Coronary artery (tissue), 2 donors: ENCODE measurements around the gene KLK7.

Experiments
- DNase-seq: peaks from one replicate; pipeline ENCODE4 v3.0.0-alpha.2; 2017; ENCODE audit warnings: low spot score
- H3K27ac ChIP-seq, 2 donors: fragments of 200-600 bp; sonication (generic); one replicate each; pipeline ENCODE4 v1.5.1; 2016 to 2019
- H3K4me3 ChIP-seq: fragments of 200-600 bp; sonication (generic); 2 replicates; pipeline ENCODE4 v1.5.1; 2016; ENCODE audit warnings: mild to moderate bottlenecking, moderate library complexity
- TF ChIP-seq, protein P1 (sequence below): fragments of 200-600 bp; sonication (generic); IDR thresholded peaks from one replicate; pipeline ENCODE4 v1.5.1; 2019; ENCODE audit warnings: antibody characterized with exemption

Gene KLK7

DNA sequence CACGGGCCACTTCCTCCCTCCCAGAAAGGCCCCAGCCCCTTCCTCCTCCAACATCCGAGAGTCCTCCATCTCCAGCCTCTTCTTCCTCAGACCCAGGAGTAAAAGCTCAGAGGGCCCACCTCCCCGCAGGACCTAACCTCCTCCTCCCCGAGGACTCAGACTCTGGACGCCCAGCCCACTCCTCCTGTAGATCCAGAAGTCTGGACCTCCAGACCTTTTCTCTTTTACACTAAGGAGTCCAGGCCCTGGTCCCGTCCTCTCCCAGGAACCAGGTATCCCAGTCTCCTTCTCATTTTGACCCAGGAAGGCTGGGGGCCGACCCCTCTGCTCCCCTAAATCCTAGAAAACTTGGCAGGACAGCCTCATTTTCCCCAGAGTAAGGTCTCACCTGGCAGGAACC, 19.6 kb upstream of the KLK7 start:
- no peak for DNase-seq
- TF ChIP-seq, protein P1, sequence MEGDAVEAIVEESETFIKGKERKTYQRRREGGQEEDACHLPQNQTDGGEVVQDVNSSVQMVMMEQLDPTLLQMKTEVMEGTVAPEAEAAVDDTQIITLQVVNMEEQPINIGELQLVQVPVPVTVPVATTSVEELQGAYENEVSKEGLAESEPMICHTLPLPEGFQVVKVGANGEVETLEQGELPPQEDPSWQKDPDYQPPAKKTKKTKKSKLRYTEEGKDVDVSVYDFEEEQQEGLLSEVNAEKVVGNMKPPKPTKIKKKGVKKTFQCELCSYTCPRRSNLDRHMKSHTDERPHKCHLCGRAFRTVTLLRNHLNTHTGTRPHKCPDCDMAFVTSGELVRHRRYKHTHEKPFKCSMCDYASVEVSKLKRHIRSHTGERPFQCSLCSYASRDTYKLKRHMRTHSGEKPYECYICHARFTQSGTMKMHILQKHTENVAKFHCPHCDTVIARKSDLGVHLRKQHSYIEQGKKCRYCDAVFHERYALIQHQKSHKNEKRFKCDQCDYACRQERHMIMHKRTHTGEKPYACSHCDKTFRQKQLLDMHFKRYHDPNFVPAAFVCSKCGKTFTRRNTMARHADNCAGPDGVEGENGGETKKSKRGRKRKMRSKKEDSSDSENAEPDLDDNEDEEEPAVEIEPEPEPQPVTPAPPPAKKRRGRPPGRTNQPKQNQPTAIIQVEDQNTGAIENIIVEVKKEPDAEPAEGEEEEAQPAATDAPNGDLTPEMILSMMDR: no peak
- Histone ChIP-seq H3K27ac (no peak overlapping the region), H3K4me3 (no peak overlapping the region)

DNA sequence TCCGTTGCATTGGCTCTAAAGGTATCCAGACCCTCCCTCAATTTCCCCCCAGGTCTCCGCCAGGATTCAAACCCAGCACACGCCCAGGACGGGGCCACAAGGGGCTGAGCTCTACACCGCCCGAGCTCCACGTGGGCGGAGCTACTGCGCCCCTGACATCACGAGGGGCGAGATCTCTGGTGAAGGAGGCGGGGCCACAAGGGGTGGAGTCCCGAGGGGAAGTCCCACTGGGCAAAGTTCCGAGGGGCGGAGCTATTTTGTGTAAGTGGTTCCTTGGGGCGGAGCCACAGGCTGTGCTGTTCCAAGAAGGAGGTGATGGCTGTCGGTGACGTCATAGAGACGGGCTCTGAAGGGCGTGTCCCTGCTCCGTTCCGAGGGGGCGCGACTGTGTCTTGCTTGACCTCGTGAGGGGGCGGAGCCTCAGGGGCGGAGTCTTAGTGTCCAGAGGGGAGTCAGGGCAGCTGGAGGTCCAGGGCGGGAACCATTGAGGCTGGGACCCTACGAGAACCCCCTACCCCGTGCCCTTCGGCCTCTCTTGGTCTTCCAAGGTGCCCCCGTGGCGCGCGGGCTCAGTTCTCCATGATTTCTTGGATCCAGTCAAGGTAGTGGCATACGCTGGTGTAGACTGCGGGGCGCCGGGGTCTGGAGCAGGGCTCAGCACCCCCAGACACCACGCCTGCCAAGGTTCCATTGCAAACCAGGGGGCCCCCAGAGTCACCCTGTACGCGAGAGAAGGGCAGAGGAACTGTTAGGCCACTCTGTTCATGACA, 19.0 kb upstream of the KLK7 start:
- no peak for DNase-seq
- H3K27ac ChIP-seq: no peak overlapping the region
- TF ChIP-seq, protein P1: no peak
- H3K4me3 ChIP-seq: no peak overlapping the region

DNA sequence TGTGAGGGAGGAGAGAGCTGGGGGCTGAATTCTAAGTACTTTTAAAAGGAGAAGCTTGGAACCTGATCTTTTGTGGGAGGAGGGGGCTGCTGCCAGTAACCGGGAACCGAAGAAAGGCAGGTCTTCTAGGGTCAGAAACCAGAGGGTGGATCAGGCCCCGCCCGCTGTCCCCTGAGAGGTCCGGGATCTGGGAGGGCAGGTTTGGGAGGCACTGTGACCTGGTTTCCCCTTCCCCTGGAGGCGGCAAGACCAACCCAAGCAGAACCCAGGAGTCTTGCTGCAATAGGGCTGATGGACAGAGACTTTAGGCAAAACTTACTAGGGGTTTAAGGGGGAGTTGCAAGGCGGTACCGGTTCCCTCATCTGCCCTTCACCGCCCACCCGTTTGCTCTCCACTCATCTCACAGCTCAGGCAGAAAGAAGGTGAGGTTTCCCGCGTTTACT, 18.4 kb upstream of the KLK7 start:
- Histone ChIP-seq H3K27ac (no peak overlapping the region), H3K4me3 (no peak overlapping the region)

DNA sequence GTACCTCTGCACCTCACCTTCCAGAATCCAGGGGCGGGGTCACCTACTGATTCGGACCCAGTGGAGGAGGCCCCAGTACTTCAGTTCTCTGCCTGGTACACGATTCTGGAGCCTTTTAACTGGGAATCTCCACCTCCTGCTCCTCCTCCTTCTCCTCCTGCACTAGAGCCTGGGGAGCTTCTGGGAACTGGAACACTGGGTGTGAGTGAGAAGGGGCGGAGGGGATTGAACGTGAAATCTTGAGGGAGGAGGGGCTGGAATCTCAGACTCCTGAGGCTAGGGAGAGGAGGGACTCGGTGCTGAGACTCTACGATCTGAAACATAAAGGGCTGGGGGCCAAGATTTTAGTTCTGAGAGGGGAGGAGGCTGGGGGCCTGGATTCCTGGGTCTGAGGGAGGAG, 17.8 kb upstream of the KLK7 start, which contains the start of gene KLK8:
KLK8 (minus strand) TSS at position 90 of the 400 bp plus-strand sequence. CDS start 437 bp downstream, outside the sequence.
- no peak for DNase-seq
- Histone ChIP-seq H3K4me3 (no peak within 1 kb of the TSS), H3K27ac (no peak within 1 kb of the TSS)
- TF ChIP-seq, protein P1: no peak

More for the DNA sequence above, 18.4 kb upstream of the KLK7 start:
- no peak for DNase-seq
- TF ChIP-seq, protein P1: no peak

DNA sequence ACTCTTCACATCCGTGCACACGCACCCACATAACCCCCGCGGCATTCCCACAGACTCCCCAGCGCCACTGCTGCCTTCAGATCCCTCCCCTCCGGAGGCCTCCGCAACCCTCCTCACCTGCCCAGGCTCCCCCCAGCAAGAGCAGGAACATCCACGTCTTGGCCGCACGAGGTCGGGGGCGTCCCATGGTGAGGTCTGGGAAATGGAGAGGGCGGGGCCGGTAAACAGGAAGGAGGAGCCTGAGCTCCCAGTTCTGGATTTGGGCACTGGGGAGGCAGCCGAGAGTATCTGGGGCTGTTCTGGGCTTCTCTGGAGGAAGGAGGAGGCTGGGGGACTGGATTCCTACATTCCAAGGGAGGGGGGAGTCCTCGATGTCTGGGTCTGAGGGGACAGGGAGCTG, 17.3 kb upstream of the KLK7 start:
- TF ChIP-seq, protein P1: no peak
- DNase-seq: no peak
- H3K27ac ChIP-seq: no peak overlapping the region
- no peak overlapping the region for H3K4me3 ChIP-seq

DNA sequence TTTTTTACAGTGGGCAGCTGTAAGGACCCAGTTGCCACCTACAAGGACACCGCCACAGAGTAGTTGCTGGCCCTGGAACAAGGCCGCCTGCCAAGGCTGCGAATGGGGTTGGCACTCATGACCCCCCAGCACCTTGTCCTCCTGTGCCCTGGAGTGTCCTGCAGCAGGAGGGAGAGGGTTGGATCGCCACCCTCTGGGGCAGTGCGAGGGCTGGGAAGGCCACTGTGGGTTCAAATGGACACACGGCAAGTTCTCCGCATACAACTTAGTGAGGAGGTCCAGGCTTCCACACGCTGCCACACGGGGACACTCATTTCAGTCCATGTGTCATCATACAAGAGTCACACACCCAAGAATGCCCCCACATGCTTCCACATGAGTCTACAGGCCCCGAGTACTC, 16.7 kb upstream of the KLK7 start:
- Histone ChIP-seq H3K4me3 (no peak overlapping the region), H3K27ac (no peak overlapping the region)
- DNase-seq: no peak
- TF ChIP-seq, protein P1: no peak

DNA sequence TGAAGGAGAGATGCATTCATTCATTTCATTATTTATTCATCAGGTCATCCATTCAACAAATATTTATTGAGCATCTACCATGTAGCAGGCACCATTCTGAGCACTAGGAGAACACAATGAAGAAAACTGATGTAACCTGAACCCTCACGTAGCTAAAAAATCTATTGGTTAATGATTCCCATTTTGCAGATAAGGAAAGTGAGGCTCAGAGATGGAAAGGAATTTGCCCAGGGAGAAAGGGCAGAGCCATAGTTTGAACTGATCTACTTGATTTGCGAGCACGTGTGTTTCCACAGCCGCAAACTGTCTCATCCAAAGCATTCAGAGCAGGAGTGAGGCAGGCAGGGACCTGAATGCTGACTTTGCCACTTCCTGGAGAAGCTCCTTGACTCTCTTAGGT, 15.0 kb upstream of the KLK7 start:
- no peak overlapping the region for H3K4me3 ChIP-seq
- no peak overlapping the region for H3K27ac ChIP-seq
- DNase-seq: no peak
- TF ChIP-seq, protein P1: no peak
